Upper lobe of left lung (tissue), 4 donors: Measurements from ENCODE around the gene PRKD1.

Experiments used
- CTCF ChIP-seq, 6 experiments: fragments of 450-650 bp in 4 of 6; fragments of 200-600 bp in 2 of 6; sonication (generic) in 2 of 6; IDR thresholded peaks; one replicate each; pipeline ENCODE4 v1.5.1; 2016 to 2019; ENCODE audit warnings: antibody characterized with exemption in 6 of 6
- EP300 ChIP-seq, 4 donors: sonication (generic); formaldehyde crosslinking; IDR thresholded peaks; one replicate each; pipeline ENCODE4 v1.5.1; 2017; ENCODE audit warnings: antibody characterized with exemption in 4 of 4, control low read depth in 2 of 4
- POLR2A ChIP-seq, 4 donors: fragments of 450-650 bp; IDR thresholded peaks; one replicate each; pipeline ENCODE4 v1.5.1; 2016 to 2017; ENCODE audit warnings: antibody characterized with exemption in 4 of 4, mild to moderate bottlenecking in 2 of 4
- POLR2AphosphoS5 ChIP-seq, 2 donors: sonication (generic); formaldehyde crosslinking; IDR thresholded peaks; one replicate each; pipeline ENCODE4 v1.5.1; 2017; ENCODE audit warnings: antibody characterized with exemption in 2 of 2

GRCh38 chr14:29782041-29782440 lies 145.6 kb downstream of the PRKD1 start:
- no peak for TF ChIP-seq POLR2AphosphoS5 (IDR thresholded peaks at IDR 0.05)
- TF ChIP-seq CTCF (IDR thresholded peaks at IDR 0.05), result no peak
- no peak for TF ChIP-seq EP300 (IDR thresholded peaks at IDR 0.05)
- no peak for TF ChIP-seq POLR2A (IDR thresholded peaks at IDR 0.05)
